GM23338 (cell line): ENCODE results near the gene TMEM178B. TPM values are rescaled to one million over a fixed set of nuclear protein-coding genes. Genes with fewer than 3 reads are reported as not detected.
A peak's percentile ranks its signal among the peaks of the same experiment; 100 is the strongest.

Experiments used
- ATAC-seq: fragments of 200-7000 bp; cut with Tn5 transposase; 3 replicates; pipeline ENCODE4 v1.9.1; 2020
- DNase-seq: peaks from one replicate; pipeline ENCODE4 v3.0.0-alpha.2; 2015; ENCODE audit warnings: low spot score
- H2AFZ ChIP-seq: fragments of 200-600 bp; sonication (generic); 2 replicates; pipeline ENCODE4 v1.8.0; 2016; ENCODE audit warnings: antibody characterized with exemption, mild to moderate bottlenecking, moderate library complexity
- H3F3A ChIP-seq: fragments of 200-600 bp; sonication (generic); replicated peaks from 2 replicates; pipeline ENCODE4 v1.8.0; 2017; ENCODE audit warnings: antibody characterized with exemption, mixed run types, low read depth
- H3K27ac ChIP-seq: fragments of 200-600 bp; sonication (generic); 2 replicates; pipeline ENCODE4 v1.6.1; 2016; ENCODE audit warnings: low read depth
- H3K27me3 ChIP-seq: fragments of 200-600 bp; sonication (generic); 2 replicates; pipeline ENCODE4 v1.8.0; 2016; ENCODE audit warnings: mild to moderate bottlenecking, mixed run types, moderate library complexity; ENCODE audit not compliant: insufficient read depth
- H3K36me3 ChIP-seq: fragments of 200-600 bp; sonication (generic); 2 replicates; pipeline ENCODE4 v1.8.0; 2016; ENCODE audit warnings: mild to moderate bottlenecking; ENCODE audit not compliant: insufficient read depth
- H3K4me1 ChIP-seq: fragments of 200-600 bp; sonication (generic); 2 replicates; pipeline ENCODE4 v1.8.0; 2016; ENCODE audit warnings: mild to moderate bottlenecking, moderate library complexity; ENCODE audit not compliant: insufficient read depth
- H3K4me2 ChIP-seq: fragments of 200-600 bp; sonication (generic); 2 replicates; pipeline ENCODE4 v1.7.1; 2017; ENCODE audit warnings: mixed run types
- H3K4me3 ChIP-seq: fragments of 200-600 bp; sonication (generic); 2 replicates; pipeline ENCODE4 v1.6.1; 2016; ENCODE audit warnings: mixed run types
- H3K79me2 ChIP-seq: fragments of 200-600 bp; sonication (generic); replicated peaks from 2 replicates; pipeline ENCODE4 v1.8.0; 2017; ENCODE audit warnings: mild to moderate bottlenecking; ENCODE audit not compliant: insufficient read depth
- H3K9me2 ChIP-seq: fragments of 200-600 bp; sonication (generic); 2 replicates; pipeline ENCODE4 v1.8.0; 2017; ENCODE audit not compliant: insufficient read depth
- H4K20me1 ChIP-seq: fragments of 200-600 bp; sonication (generic); replicated peaks from 2 replicates; pipeline ENCODE4 v1.8.0; 2017; ENCODE audit warnings: mild to moderate bottlenecking; ENCODE audit not compliant: insufficient read depth
- H3K27ac Mint-ChIP-seq: 2 replicates; pipeline ENCODE4 v1.8.0; 2020; ENCODE audit warnings: inconsistent platforms, mild to moderate bottlenecking, moderate library complexity, mixed read lengths
- H3K27me3 Mint-ChIP-seq: 3 replicates; pipeline ENCODE4 v1.8.0; 2022; ENCODE audit warnings: low read depth, mild to moderate bottlenecking, moderate library complexity, mixed read lengths, inconsistent platforms; ENCODE audit not compliant: insufficient read depth, poor library complexity
- H3K36me3 Mint-ChIP-seq: 3 replicates; pipeline ENCODE4 v1.8.0; 2021; ENCODE audit warnings: low read depth, mild to moderate bottlenecking, inconsistent platforms, moderate library complexity, mixed read lengths
- H3K4me1 Mint-ChIP-seq: 3 replicates; pipeline ENCODE4 v1.8.0; 2020; ENCODE audit warnings: mild to moderate bottlenecking, inconsistent platforms, mixed read lengths
- H3K4me3 Mint-ChIP-seq: 3 replicates; pipeline ENCODE4 v1.8.0; 2021; ENCODE audit warnings: moderate library complexity, mild to moderate bottlenecking, inconsistent platforms, mixed read lengths
- H3K9me3 Mint-ChIP-seq: 3 replicates; pipeline ENCODE4 v1.8.0; 2020; ENCODE audit warnings: moderate library complexity, mild to moderate bottlenecking, inconsistent platforms, mixed read lengths
- EZH2 ChIP-seq: fragments of 200-600 bp; sonication (generic); IDR thresholded peaks from one replicate; pipeline ENCODE4 v1.8.0; 2017; ENCODE audit warnings: antibody characterized with exemption, mild to moderate bottlenecking, low read depth; ENCODE audit not compliant: unreplicated experiment
- REST ChIP-seq: IDR thresholded peaks from one replicate; pipeline ENCODE4 v1.6.1; 2018; ENCODE audit warnings: antibody characterized with exemption; ENCODE audit not compliant: unreplicated experiment
- STAT1 ChIP-seq: IDR thresholded peaks from one replicate; pipeline ENCODE4 v1.6.1; 2016; ENCODE audit warnings: antibody characterized with exemption; ENCODE audit not compliant: unreplicated experiment
- ZNF462 ChIP-seq: fragments of 250-450 bp; sonication (Bioruptor Pico); IDR thresholded peaks from 2 replicates; pipeline ENCODE4 v1.5.0; 2020; ENCODE audit warnings: mild to moderate bottlenecking, moderate library complexity
- polyA plus RNA-seq: library from polyadenylated mRNA; unstranded; fragments of >200 nt; fragmentation: Nextera tagmentation; extraction: Ambion mirVana; gene quantifications from 2 replicates; pipeline ENCODE4 v1.2.1, GENCODE V29; 2016
- total RNA-seq: library from RNA; depleted of rRNA; stranded (reverse); fragments of >200 nt; shearing (Covaris generic); gene quantifications from 2 replicates; pipeline ENCODE4 v1.2.3, GENCODE V29; 2014

TMEM178B gene
- total and polyA plus RNA-seq, 2 experiments from 2014 or later = 4.9 to 15.6 TPM

GRCh38 chr7:141286522-141286921 lies 212.7 kb downstream of the TMEM178B start (continued):
- no peak for TF ChIP-seq ZNF462 (CRISPR knock-in tag)
- no peak for TF ChIP-seq STAT1
- no peak for TF ChIP-seq EZH2

GRCh38 chr7:141287936-141288335 lies 214.1 kb downstream of the TMEM178B start:
- Mint-ChIP-seq H3K36me3 (no peaks in the 10 kb centered on the region), H3K27ac (0 out of 2 replicates have a peak overlapping the region, but pooled peaks have one; percentile 12), H3K27me3 (peaks cover 2% of the 10 kb centered on the region), H3K9me3 (no peaks in the 10 kb centered on the region; the same call in 2 of the 3 replicates), H3K4me3 (no peak overlapping the region), H3K4me1 (peaks cover 12% of the 10 kb centered on the region)
- Histone ChIP-seq H3K27me3 (no peaks in the 10 kb centered on the region), H3K4me1 (no peaks in the 10 kb centered on the region), H2AFZ (no peak overlapping the region), H4K20me1 (no peaks in the 10 kb centered on the region), H3K9me2 (no peaks in the 10 kb centered on the region), H3K79me2 (no peaks in the 10 kb centered on the region), H3K27ac (no peak overlapping the region), H3K4me2 (no peak overlapping the region), H3K36me3 (no peaks in the 10 kb centered on the region), H3K4me3 (no peak overlapping the region), H3F3A (no peaks in the 10 kb centered on the region)
- ATAC-seq = no peak
- TF ChIP-seq REST = no peak
- DNase-seq = no peak
